ENCODE data around the gene SSX2IP. TPM values are rescaled to one million over a fixed set of nuclear protein-coding genes. Genes with fewer than 3 reads are reported as not detected.

SSX2IP gene
- total and polyA plus RNA-seq, 2 donors (not counting 1 experiment from before 2014, with no cell fraction given) = 13.8 to 41.5 TPM

GRCh38 chr1:84615790-84616189 lies 74.5 kb downstream of the SSX2IP start:
- H2AFZ ChIP-seq (ENCODE audit: low read length) = no peak overlapping the region
- no peak for TF ChIP-seq EZH2 (IDR thresholded peaks at IDR 0.05; ENCODE audit: low read length, missing control alignments)
- no peak for TF ChIP-seq CTCF (conservative IDR thresholded peaks at IDR 0.05 in 1 of 2, IDR thresholded peaks at IDR 0.05 in 1 of 2; ENCODE audit: low read depth in 1 of 2, low read length in 2 of 2)
- no peaks in the 10 kb centered on the region for H3K27me3 ChIP-seq (ENCODE audit: control insufficient read depth, insufficient read depth, low read length)
- H3K9me3 ChIP-seq (ENCODE audit: control insufficient read depth, insufficient read depth, low read depth, low read length) = no peaks in the 10 kb centered on the region
- H3K79me2 ChIP-seq (ENCODE audit: control insufficient read depth, insufficient read depth, low read length) = no peaks in the 10 kb centered on the region
- no peak overlapping the region for H3K4me2 ChIP-seq (ENCODE audit: extremely low read depth, insufficient read depth, low read length)
- H4K20me1 ChIP-seq (ENCODE audit: control insufficient read depth, extremely low read depth, insufficient read depth, low read length) = no peaks in the 10 kb centered on the region
- no peak overlapping the region for H3K9ac ChIP-seq (ENCODE audit: insufficient read depth, low read length)
- no peaks in the 10 kb centered on the region for H3K4me1 ChIP-seq (ENCODE audit: control insufficient read depth, extremely low read depth, insufficient read depth, low read length)
- H3K27ac ChIP-seq (ENCODE audit: insufficient read depth, low read length) = no peak overlapping the region
- no peaks in the 10 kb centered on the region for H3K36me3 ChIP-seq (ENCODE audit: control insufficient read depth, insufficient read depth, low read length)
- no peak overlapping the region for H3K4me3 ChIP-seq (replicated peaks in 1 of 4; ENCODE audit: control extremely low read depth in 1 of 4, insufficient read depth in 1 of 4, low read depth in 3 of 4, low read length in 4 of 4)
- no peak for DNase-seq (ENCODE audit: low read depth in 2 of 2)

GRCh38 chr1:84613887-84614286 lies 76.4 kb downstream of the SSX2IP start:
- no peaks in the 10 kb centered on the region for H3K79me2 ChIP-seq (ENCODE audit: control insufficient read depth, insufficient read depth, low read length)
- H2AFZ ChIP-seq (ENCODE audit: low read length) = no peak overlapping the region
- no peaks in the 10 kb centered on the region for H3K27me3 ChIP-seq (ENCODE audit: control insufficient read depth, insufficient read depth, low read length)
- H4K20me1 ChIP-seq (ENCODE audit: control insufficient read depth, extremely low read depth, insufficient read depth, low read length) = no peaks in the 10 kb centered on the region
- DNase-seq (ENCODE audit: low read depth in 2 of 2) = no peak
- no peak overlapping the region for H3K4me2 ChIP-seq (ENCODE audit: extremely low read depth, insufficient read depth, low read length)
- H3K36me3 ChIP-seq (ENCODE audit: control insufficient read depth, insufficient read depth, low read length) = no peaks in the 10 kb centered on the region
- H3K4me3 ChIP-seq (replicated peaks in 1 of 4; ENCODE audit: control extremely low read depth in 1 of 4, insufficient read depth in 1 of 4, low read depth in 3 of 4, low read length in 4 of 4) = no peak overlapping the region
- H3K9ac ChIP-seq (ENCODE audit: insufficient read depth, low read length) = no peak overlapping the region
- no peak for TF ChIP-seq EZH2 (IDR thresholded peaks at IDR 0.05; ENCODE audit: low read length, missing control alignments)
- no peak for TF ChIP-seq CTCF (conservative IDR thresholded peaks at IDR 0.05 in 1 of 2, IDR thresholded peaks at IDR 0.05 in 1 of 2; ENCODE audit: low read depth in 1 of 2, low read length in 2 of 2)
- H3K27ac ChIP-seq (ENCODE audit: insufficient read depth, low read length) = no peak overlapping the region
- H3K4me1 ChIP-seq (ENCODE audit: control insufficient read depth, extremely low read depth, insufficient read depth, low read length) = no peaks in the 10 kb centered on the region
- no peaks in the 10 kb centered on the region for H3K9me3 ChIP-seq (ENCODE audit: control insufficient read depth, insufficient read depth, low read depth, low read length)

- Histone ChIP-seq H3K4me3 (replicated peaks in 1 of 4; ENCODE audit: control extremely low read depth in 1 of 4, insufficient read depth in 1 of 4, low read depth in 3 of 4, low read length in 4 of 4) (no peak overlapping the region), H3K9me3 (ENCODE audit: control insufficient read depth, insufficient read depth, low read depth, low read length) (no peaks in the 10 kb centered on the region), H3K79me2 (ENCODE audit: control insufficient read depth, insufficient read depth, low read length) (no peaks in the 10 kb centered on the region), H3K4me2 (ENCODE audit: extremely low read depth, insufficient read depth, low read length) (no peak overlapping the region), H3K4me1 (ENCODE audit: control insufficient read depth, extremely low read depth, insufficient read depth, low read length) (no peaks in the 10 kb centered on the region), H3K9ac (ENCODE audit: insufficient read depth, low read length) (no peak overlapping the region), H3K27me3 (ENCODE audit: control insufficient read depth, insufficient read depth, low read length) (no peaks in the 10 kb centered on the region), H3K36me3 (ENCODE audit: control insufficient read depth, insufficient read depth, low read length) (no peaks in the 10 kb centered on the region), H3K27ac (ENCODE audit: insufficient read depth, low read length) (no peak overlapping the region), H4K20me1 (ENCODE audit: control insufficient read depth, extremely low read depth, insufficient read depth, low read length) (no peaks in the 10 kb centered on the region), H2AFZ (ENCODE audit: low read length) (no peak overlapping the region)
- TF ChIP-seq CTCF (conservative IDR thresholded peaks at IDR 0.05 in 1 of 2, IDR thresholded peaks at IDR 0.05 in 1 of 2; ENCODE audit: low read depth in 1 of 2, low read length in 2 of 2) (no peak), EZH2 (IDR thresholded peaks at IDR 0.05; ENCODE audit: low read length, missing control alignments) (no peak)
- DNase-seq (ENCODE audit: low read depth in 2 of 2) = peak; percentile 27 to 30
These were observed 77.2 kb downstream of the SSX2IP start for GRCh38 chr1:84613026-84613425.

Data from fibroblast of lung (primary cell).